Prostate gland (tissue), 2 donors: ENCODE results near the gene PRAC1.

ENCODE experiments used
- POLR2A ChIP-seq: fragments of 450-650 bp; IDR thresholded peaks from one replicate; pipeline ENCODE4 v1.6.1; 2016; ENCODE audit warnings: antibody characterized with exemption, mild to moderate bottlenecking
- POLR2AphosphoS5 ChIP-seq: sonication (generic); formaldehyde crosslinking; IDR thresholded peaks from one replicate; pipeline ENCODE4 v1.6.1; 2017; ENCODE audit warnings: antibody characterized with exemption
- TF ChIP-seq, protein P1 (sequence below), 4 experiments: fragments of 200-600 bp in 2 of 4; fragments of 450-650 bp in 2 of 4; sonication (generic) in 2 of 4; IDR thresholded peaks; 1 replicate in 3 of 4; 2 replicates in 1 of 4; pipeline ENCODE4 v1.5.1; 2016 to 2019; ENCODE audit warnings: antibody characterized with exemption in 4 of 4, mild to moderate bottlenecking in 2 of 4, moderate library complexity in 2 of 4

DNA sequence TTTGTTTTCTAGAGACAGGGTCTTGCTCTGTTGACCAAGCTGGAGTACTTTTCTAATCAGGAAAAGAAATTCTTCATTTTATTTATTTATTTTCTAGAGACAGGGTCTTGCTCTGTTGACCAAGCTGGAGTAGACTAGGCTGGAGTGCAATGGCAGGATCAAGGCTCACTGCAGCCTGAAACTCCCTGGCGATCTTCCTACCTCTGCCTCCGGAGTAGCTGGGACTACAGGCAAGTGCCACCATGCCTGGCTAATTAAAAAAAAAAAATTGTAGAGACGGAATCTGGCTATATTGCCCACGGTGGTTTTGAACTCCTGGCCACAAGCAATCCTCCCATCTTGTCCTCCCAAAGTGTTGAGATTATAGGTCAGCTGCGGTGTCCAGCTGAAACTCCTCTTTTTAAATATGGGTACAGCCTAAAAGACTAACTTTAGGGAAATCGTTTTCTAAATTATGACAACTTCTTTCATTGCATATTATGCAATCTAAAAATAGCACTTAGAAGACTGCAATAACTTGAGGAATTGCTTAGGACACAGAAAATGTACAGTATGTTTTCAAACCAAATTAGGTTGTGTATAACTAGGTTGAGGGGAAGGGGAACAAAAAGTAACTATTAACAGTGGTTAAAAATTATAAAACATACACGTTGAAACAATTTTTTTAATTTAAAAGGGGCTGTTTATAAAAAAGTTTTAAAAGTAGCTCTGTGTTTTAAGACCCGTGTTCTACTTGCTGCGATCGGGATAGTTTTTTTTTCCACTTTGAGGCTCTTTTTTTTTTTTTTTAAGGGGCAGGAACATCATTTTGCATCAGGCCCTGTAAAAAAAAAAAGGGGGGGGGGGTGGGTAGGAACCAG, 4.7 kb downstream of the PRAC1 start:
- TF ChIP-seq POLR2A (no peak), POLR2AphosphoS5 (no peak)
- TF ChIP-seq, protein P1, sequence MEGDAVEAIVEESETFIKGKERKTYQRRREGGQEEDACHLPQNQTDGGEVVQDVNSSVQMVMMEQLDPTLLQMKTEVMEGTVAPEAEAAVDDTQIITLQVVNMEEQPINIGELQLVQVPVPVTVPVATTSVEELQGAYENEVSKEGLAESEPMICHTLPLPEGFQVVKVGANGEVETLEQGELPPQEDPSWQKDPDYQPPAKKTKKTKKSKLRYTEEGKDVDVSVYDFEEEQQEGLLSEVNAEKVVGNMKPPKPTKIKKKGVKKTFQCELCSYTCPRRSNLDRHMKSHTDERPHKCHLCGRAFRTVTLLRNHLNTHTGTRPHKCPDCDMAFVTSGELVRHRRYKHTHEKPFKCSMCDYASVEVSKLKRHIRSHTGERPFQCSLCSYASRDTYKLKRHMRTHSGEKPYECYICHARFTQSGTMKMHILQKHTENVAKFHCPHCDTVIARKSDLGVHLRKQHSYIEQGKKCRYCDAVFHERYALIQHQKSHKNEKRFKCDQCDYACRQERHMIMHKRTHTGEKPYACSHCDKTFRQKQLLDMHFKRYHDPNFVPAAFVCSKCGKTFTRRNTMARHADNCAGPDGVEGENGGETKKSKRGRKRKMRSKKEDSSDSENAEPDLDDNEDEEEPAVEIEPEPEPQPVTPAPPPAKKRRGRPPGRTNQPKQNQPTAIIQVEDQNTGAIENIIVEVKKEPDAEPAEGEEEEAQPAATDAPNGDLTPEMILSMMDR (IDR thresholded peaks at IDR 0.05): no peak
